Rectal smooth muscle tissue (tissue), 1 donor: ENCODE data around the gene CCHCR1.
A peak's percentile ranks its signal among the peaks of the same experiment; 100 is the strongest.
"Not testable (repeated sequence)": the region's sequence is repeated elsewhere in the genome, so short reads cannot be mapped to it uniquely, and the experiment has no call there.

Source experiments
- H3K27ac ChIP-seq: one replicate; pipeline ENCODE4 v1.7.0; 2013; ENCODE audit warnings: low read depth, low read length, inconsistent platforms
- H3K27me3 ChIP-seq: one replicate; pipeline ENCODE4 v1.7.0; 2013; ENCODE audit warnings: low read length; ENCODE audit not compliant: control insufficient read depth, insufficient read depth
- H3K36me3 ChIP-seq: one replicate; pipeline ENCODE4 v1.7.0; 2013; ENCODE audit warnings: low read length; ENCODE audit not compliant: control insufficient read depth, insufficient read depth
- H3K4me1 ChIP-seq: one replicate; pipeline ENCODE4 v1.7.0; 2013; ENCODE audit warnings: low read length; ENCODE audit not compliant: control insufficient read depth, insufficient read depth
- H3K4me3 ChIP-seq: one replicate; pipeline ENCODE4 v1.7.0; 2013; ENCODE audit warnings: low read length
- H3K9ac ChIP-seq: one replicate; pipeline ENCODE4 v1.7.0; 2013; ENCODE audit warnings: low read length

Gene CCHCR1, protein sequence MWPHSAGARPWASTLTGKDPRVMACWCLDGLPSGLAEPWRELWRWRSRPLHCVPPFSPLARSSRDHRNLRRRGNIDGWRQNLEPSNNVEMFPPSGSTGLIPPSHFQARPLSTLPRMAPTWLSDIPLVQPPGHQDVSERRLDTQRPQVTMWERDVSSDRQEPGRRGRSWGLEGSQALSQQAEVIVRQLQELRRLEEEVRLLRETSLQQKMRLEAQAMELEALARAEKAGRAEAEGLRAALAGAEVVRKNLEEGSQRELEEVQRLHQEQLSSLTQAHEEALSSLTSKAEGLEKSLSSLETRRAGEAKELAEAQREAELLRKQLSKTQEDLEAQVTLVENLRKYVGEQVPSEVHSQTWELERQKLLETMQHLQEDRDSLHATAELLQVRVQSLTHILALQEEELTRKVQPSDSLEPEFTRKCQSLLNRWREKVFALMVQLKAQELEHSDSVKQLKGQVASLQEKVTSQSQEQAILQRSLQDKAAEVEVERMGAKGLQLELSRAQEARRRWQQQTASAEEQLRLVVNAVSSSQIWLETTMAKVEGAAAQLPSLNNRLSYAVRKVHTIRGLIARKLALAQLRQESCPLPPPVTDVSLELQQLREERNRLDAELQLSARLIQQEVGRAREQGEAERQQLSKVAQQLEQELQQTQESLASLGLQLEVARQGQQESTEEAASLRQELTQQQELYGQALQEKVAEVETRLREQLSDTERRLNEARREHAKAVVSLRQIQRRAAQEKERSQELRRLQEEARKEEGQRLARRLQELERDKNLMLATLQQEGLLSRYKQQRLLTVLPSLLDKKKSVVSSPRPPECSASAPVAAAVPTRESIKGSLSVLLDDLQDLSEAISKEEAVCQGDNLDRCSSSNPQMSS

DNA sequence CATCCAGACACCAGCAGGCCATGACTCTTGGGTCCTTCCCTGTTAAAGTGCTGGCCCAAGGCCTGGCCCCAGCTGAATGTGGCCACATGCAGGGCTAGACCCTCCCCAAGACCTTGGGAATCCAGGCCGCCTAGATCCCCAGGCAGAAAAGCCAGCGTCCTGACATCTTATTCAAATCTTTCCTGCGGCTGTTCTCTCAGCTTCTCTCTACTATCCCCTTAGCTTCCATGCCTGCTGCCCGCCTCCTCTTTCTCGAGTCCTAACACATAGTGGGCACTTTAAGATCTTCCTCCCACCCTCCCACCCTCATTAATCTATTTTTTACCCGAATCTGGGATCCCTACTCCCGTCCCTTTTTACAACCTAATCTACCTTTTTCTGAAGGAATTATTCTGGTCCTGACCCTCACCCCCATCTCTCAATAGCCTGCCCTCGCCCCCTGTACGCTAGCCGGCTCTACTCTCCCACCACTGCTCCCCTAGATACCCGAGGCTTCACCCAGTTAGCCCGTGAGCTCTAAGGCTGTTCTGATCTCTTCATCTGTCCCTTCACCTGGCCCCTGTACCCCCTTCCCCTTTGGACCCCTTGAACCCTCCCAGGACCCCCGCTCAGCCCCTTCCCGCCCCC, at the start of gene CCHCR1:
Gene CCHCR1 (minus strand): TSS at position 290 of the 627 bp plus-strand sequence. CDS start 202 bp downstream, at position 88.
- Histone ChIP-seq H3K4me3 (peak within 1 kb of the TSS; percentile 85), H3K27ac (peak within 1 kb of the TSS; percentile 65), H3K36me3 (peaks cover 1% of the 10 kb centered on the region)

DNA sequence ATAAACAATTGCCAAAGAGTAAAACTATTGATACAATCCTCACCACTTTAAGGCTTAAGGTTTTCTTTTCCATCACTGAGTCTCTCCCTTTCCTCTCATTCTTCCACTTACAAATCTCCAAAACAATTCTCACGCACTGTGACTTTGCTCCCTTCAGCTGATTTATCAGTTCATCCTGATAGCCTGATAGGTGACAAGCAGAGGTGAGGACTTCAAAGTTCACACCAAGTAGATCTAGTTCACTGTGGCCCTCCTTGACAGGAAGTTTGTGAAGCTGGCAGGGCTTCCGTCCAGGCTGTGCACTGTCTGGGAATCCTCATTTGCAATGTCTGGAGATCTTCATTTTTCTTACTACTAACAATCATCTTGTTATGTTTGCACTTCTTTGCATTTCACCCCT, 48.0 kb upstream of the CCHCR1 start:
- no peaks in the 10 kb centered on the region for H3K27me3 ChIP-seq
- H3K9ac ChIP-seq = no peak overlapping the region
- peaks cover 3% of the 10 kb centered on the region for H3K36me3 ChIP-seq
- no peak overlapping the region for H3K27ac ChIP-seq
- H3K4me3 ChIP-seq = no peak overlapping the region
- H3K4me1 ChIP-seq = peaks cover 3% of the 10 kb centered on the region

More for the DNA sequence above, at the start of gene CCHCR1:
- peaks cover 5% of the 10 kb centered on the region for H3K4me1 ChIP-seq
- peak within 1 kb of the TSS; percentile 93 for H3K9ac ChIP-seq
- H3K27me3 ChIP-seq = no peaks in the 10 kb centered on the region

DNA sequence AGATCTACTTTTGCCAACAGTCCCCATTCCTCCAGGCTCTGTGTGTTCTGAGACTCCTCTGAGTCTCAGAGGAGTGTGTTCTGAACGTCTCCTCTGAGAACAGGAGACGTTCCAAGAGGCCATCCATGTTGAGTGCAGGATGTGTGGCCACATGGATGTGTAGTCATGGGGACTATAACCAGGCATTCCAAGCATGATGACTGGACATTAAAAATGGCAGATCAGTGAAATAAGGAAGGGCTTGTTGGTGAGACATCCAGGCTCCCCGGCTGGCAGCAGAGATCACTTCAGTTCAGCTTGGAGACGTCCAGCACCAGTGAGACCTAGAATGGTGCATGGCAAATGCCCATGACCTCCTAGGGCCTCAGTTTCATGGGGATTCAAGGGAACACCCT, 47.1 kb upstream of the CCHCR1 start:
- Histone ChIP-seq H3K36me3 (peaks cover 3% of the 10 kb centered on the region), H3K4me1 (peaks cover 3% of the 10 kb centered on the region), H3K27me3 (no peaks in the 10 kb centered on the region), H3K9ac (no peak overlapping the region), H3K4me3 (no peak overlapping the region), H3K27ac (no peak overlapping the region)

DNA sequence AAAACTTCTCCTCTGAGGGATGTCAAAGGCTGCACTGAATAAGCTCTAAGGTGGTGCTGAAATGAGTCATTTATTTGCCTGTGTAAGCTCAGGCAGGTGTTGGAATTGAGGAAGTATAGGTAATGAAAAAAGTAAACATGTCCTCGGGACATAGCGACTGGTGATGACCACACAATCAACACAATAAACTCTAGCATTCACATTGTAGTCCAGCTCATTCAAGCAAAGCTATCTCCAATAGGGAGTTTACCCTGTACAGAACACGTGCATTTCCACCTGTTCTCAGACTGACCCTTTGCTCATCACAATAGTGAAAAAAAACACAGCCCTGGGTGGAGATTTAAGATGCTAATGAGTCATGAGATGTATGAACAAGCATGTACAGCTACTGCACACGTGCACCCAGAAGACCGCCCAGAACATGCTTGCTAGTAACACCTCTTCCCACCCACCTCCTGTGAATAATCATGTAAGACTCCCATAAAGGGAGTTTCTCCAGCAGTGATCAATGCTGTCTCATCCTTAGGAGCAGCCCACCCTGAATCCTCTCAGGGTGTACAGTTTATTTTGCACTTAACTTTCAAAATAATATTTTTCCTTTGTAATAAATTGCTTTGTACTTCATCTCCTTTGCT, 45.9 kb upstream of the CCHCR1 start:
- Histone ChIP-seq H3K9ac (no peak overlapping the region), H3K4me1 (peaks cover 3% of the 10 kb centered on the region), H3K27ac (peak overlapping the region; percentile 62), H3K36me3 (peaks cover 3% of the 10 kb centered on the region), H3K27me3 (no peaks in the 10 kb centered on the region), H3K4me3 (peak overlapping the region; percentile 68)

DNA sequence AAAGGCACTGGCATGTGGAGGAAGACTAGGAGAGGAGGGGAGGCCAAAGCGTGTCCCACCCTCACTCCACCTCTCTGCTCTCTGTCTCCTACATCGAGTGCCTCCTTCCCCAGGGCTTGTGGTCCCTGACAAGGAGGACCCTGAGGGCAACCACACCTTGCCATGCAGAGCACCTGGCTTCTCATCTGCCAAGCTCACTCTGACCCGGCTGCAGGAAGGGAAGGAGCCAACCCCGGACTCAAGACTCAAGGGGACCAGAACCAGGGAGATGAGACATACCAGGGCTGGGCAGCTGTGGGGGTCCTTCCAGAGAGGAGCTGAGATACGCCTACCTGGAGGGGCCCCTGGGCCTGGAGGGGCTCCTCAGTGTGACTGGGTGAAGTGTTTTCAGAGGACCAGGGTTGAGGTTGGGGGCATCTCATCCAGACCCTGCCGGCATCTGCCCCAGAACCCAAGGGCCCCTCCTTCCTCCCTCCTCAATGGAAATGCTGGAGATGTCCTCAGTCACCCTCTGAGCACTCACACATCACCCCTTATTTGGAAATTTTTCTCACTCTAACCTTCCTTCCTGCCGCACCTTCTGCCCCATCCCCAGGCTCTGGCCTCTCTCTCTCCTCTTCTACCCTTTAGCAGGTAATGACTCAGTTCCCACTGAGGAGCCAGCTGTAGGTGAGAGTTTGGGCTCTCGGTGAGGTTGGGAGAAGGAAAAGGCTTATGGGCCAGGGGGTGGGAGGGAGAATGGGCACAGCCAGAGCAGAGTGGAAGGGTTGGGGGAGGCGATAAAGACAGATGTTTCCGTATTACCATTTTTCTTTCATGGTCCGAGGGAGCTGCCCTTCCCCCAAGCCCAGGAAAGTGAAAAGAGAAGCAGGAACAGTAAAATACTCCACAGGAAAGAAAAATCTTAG, 44.9 kb upstream of the CCHCR1 start:
- H3K4me3 ChIP-seq = no peak overlapping the region
- no peak overlapping the region for H3K9ac ChIP-seq
- peaks cover 3% of the 10 kb centered on the region for H3K4me1 ChIP-seq
- peak overlapping the region; percentile 62 for H3K27ac ChIP-seq
- peaks cover 3% of the 10 kb centered on the region for H3K36me3 ChIP-seq
- H3K27me3 ChIP-seq = no peaks in the 10 kb centered on the region

DNA sequence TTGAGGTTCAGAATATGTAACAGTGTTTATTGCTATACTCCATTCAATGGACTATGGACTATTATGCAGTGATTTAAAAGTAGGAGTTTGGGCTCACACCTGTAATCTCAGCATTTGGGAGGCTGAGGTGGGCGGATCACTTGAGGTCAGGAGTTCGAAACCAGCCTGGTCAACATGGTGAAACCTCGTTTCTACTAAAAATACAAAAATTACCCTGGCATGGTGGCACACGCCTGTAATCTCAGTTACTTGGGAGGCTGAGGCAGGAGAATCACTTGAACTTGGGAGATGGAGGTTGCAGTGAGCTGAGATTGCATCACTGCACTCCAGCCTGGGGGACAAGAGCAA, 41.5 kb upstream of the CCHCR1 start:
- H3K4me1 ChIP-seq, H3K36me3 ChIP-seq, H3K27me3 ChIP-seq, H3K9ac ChIP-seq, H3K27ac ChIP-seq: not testable (repeated sequence)
- peak overlapping the region; percentile 91 for H3K4me3 ChIP-seq

DNA sequence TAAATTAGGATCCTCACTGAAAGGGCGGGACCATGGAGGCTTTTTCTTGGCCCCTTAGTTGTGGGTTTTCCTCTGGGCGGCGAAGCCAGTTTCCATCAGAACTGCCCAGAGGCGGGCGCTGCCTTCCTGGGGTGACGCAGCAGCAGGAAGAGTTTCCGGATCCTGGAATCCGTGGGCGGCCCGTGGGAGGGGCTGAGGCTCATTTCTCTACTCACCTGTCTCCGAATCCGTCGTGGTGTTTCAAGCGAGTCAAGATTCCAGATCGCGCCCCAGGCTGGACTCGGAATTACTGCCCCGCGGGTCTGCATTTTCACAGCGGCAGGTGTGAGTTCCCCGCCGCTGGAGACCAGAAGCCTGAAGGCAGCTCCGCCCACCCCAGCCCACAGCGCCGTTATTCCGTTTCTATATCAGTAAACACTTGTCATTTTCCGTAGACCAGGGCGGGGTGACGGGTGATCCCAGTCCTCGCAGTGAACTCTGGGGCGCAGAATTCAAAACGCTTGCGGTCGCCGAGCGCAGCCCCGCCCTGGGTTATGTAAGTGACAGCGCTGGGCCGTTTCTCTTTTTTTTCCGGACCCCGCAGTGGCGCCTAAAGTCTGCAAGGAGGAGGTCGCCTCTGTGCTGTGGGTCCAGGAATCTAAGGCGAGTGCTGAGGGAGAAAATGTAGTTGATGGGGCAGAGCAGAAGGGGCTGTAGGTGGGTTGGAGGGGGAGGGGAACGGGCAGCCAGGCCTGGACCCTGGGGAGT, 40.1 kb upstream of the CCHCR1 start:
- Histone ChIP-seq H3K27me3 (no peaks in the 10 kb centered on the region), H3K4me1 (no peaks in the 10 kb centered on the region), H3K36me3 (peaks cover 3% of the 10 kb centered on the region), H3K4me3 (peak overlapping the region; percentile 91), H3K27ac (peak overlapping the region; percentile 94), H3K9ac (peak overlapping the region; percentile 93)

DNA sequence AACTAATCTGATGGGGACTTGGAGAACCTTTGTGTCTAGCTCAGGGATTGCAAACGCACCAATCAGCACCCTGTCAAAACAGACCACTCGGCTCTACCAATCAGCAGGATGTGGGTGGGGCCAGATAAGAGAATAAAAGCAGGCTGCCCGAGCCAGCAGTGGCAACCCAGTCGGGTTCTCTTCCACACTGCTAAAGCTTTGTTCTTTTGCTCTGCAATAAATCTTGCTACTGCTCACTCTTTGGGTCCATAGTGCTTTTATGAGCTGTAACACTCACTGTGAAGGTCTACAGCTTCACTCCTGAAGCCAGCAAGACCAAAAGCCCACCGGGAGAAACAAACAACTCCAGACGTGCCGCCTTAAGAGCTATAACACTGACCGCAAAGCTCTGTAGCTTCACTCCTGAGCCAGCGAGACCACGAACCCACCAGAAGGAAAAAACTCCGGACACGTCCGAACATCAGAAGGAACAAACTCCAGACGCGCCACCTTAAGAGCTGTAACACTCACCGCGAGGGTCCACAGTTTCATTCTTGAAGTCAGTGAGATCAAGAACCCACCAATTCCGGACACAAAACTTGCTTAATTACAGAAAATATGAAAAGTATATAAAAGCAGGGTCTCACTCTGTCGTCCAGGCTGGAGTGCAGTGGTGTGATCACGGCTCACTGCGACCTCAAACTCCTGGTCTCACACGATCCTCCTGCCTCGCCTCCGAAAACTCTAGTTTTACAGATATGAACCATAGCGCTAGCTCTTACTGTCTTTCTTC, 38.8 kb upstream of the CCHCR1 start:
- not testable (repeated sequence) for H3K27me3 ChIP-seq, H3K4me1 ChIP-seq, H3K9ac ChIP-seq, H3K36me3 ChIP-seq
- peak overlapping the region; percentile 94 for H3K27ac ChIP-seq
- peak overlapping the region; percentile 91 for H3K4me3 ChIP-seq

DNA sequence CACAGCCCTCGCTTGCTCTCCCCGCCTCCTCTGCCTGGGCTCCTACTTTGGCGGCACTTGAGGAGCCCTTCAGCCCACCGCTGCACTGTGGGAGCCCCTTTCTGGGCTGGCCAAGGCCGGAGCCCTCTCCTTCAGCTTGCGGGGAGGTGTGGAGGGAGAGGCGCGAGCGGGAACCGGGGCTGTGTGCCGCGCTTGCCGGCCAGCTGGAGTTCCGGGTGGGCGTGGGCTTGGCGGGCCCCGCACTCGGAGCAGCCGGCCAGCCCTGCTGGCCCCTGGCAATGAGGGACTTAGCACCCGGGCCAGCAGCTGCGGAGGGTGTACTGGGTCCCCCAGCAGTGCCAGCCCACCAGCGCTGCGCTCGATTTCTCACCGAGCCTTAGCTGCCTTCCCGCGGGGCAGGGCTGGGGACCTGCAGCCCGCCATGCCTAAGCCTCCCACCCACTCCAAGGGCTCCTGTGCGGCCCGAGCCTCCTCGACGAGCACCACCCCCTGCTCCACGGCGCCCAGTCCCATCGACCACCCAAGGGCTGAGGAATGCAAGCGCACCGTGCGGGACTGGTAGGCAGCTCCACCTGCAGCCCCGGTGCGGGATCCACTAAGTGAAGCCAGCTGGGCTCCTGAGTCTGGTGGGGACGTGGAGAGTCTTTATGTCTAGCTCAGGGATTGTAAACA, 37.8 kb upstream of the CCHCR1 start:
- H3K4me3 ChIP-seq, H3K4me1 ChIP-seq, H3K9ac ChIP-seq, H3K27ac ChIP-seq, H3K36me3 ChIP-seq, H3K27me3 ChIP-seq: not testable (repeated sequence)

DNA sequence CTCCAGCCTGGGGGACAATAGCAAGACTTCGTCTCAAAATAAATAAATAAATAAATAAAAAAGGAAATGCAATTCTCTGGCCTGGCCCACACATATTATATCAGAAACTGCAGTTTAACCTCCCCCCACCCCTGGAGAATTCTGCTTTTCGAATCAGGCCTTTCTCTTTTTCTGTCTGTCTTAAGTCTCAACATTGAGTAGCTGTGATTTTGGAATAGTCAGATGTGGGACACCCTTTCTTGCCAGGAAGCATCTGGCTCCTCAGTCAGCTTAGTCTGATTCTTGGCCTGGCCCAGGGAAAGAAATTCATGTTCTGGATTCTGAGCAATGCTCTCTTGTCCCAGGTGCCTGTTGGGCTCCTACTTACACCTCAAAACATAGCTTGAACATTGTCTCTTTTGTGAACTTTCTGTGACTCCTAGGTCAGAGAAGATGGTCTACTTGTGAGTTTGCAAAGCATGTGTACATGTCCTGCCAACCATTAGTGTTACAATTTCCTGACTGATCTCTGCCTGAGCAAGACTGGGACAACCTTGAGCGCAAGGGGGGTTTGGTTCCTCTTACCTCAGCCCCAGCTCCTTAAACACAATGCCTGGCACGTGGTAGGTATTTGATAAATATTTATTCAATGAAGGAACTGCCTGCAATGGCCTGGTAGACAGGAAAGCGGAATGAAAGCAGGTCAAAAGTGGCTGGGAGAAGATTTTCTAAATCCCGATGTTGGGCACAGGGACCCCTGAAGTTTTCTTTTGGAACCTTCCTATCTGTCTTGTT, 36.6 kb upstream of the CCHCR1 start:
- Histone ChIP-seq H3K9ac (no peak overlapping the region), H3K27me3 (no peaks in the 10 kb centered on the region), H3K36me3 (no peaks in the 10 kb centered on the region), H3K4me1 (no peaks in the 10 kb centered on the region), H3K4me3 (no peak overlapping the region), H3K27ac (no peak overlapping the region)
